ENCODE data around the gene TTN.
"Not testable (repeated sequence)": the region's sequence is repeated elsewhere in the genome, so short reads cannot be mapped to it uniquely, and the experiment has no call there.

TTN gene

GRCh38 chr2:178542161-178542560 lies 265.1 kb downstream of the TTN start:
- in situ Hi-C loops (cut with MboI; ENCODE audit: low sequenced_read_pairs), result no loop called here

- in situ Hi-C loops (cut with MboI; ENCODE audit: low sequenced_read_pairs), result no loop called here
Observed at GRCh38 chr2:178536037-178536436, 271.2 kb downstream of the TTN start.

- in situ Hi-C loops (cut with MboI; ENCODE audit: low sequenced_read_pairs), result no loop called here
Observed at GRCh38 chr2:178531168-178531567, 276.1 kb downstream of the TTN start.

- in situ Hi-C loops (cut with MboI; ENCODE audit: low sequenced_read_pairs), result no loop called here
Observed at GRCh38 chr2:178530625-178531142, 276.5 kb downstream of the TTN start.

- in situ Hi-C loops (cut with MboI; ENCODE audit: low sequenced_read_pairs), result no loop called here
Observed at GRCh38 chr2:178530131-178530530, 277.1 kb downstream of the TTN start.

GRCh38 chr2:178529194-178529593 lies 278.0 kb downstream of the TTN start:
- in situ Hi-C loops (cut with MboI; ENCODE audit: low sequenced_read_pairs), result no loop called here

GRCh38 chr2:178528647-178529046 lies 278.6 kb downstream of the TTN start:
- in situ Hi-C loops (cut with MboI; ENCODE audit: low sequenced_read_pairs), result no loop called here

- in situ Hi-C loops (cut with MboI; ENCODE audit: low sequenced_read_pairs), result no loop called here
Observed at GRCh38 chr2:178527592-178527991, 279.6 kb downstream of the TTN start.

- in situ Hi-C loops (cut with MboI; ENCODE audit: low sequenced_read_pairs), result no loop called here
Observed at GRCh38 chr2:178526256-178526655, 281.0 kb downstream of the TTN start.

GRCh38 chr2:178525460-178525859 lies 281.8 kb downstream of the TTN start:
- in situ Hi-C loops (cut with MboI; ENCODE audit: low sequenced_read_pairs), result not testable (repeated sequence)

GRCh38 chr2:178525010-178525409 lies 282.2 kb downstream of the TTN start:
- in situ Hi-C loops (cut with MboI; ENCODE audit: low sequenced_read_pairs), result not testable (repeated sequence)

GRCh38 chr2:178523596-178524134 lies 283.6 kb downstream of the TTN start:
- in situ Hi-C loops (cut with MboI; ENCODE audit: low sequenced_read_pairs), result no loop called here

- in situ Hi-C loops (cut with MboI; ENCODE audit: low sequenced_read_pairs), result no loop called here
Observed at GRCh38 chr2:178522950-178523595, 284.1 kb downstream of the TTN start.

GRCh38 chr2:178521304-178522150 lies 285.7 kb downstream of the TTN start:
- in situ Hi-C loops (cut with MboI; ENCODE audit: low sequenced_read_pairs), result no loop called here

GRCh38 chr2:178517496-178517895 lies 289.7 kb downstream of the TTN start:
- in situ Hi-C loops (cut with MboI; ENCODE audit: low sequenced_read_pairs), result no loop called here

GRCh38 chr2:178514664-178515063 lies 292.6 kb downstream of the TTN start:
- in situ Hi-C loops (cut with MboI; ENCODE audit: low sequenced_read_pairs), result no loop called here

GRCh38 chr2:178513876-178514275 lies 293.3 kb downstream of the TTN start:
- in situ Hi-C loops (cut with MboI; ENCODE audit: low sequenced_read_pairs), result no loop called here

- in situ Hi-C loops (cut with MboI; ENCODE audit: low sequenced_read_pairs), result no loop called here
Observed at GRCh38 chr2:178512484-178512883, 294.7 kb downstream of the TTN start.

GRCh38 chr2:178510384-178510783 lies 296.8 kb downstream of the TTN start:
- in situ Hi-C loops (cut with MboI; ENCODE audit: low sequenced_read_pairs), result no loop called here

GRCh38 chr2:178508646-178509045 lies 298.6 kb downstream of the TTN start:
- in situ Hi-C loops (cut with MboI; ENCODE audit: low sequenced_read_pairs), result no loop called here

GRCh38 chr2:178506949-178507348 lies 300.3 kb downstream of the TTN start:
- in situ Hi-C loops (cut with MboI; ENCODE audit: low sequenced_read_pairs), result no loop called here

GRCh38 chr2:178506524-178506923 lies 300.7 kb downstream of the TTN start:
- in situ Hi-C loops (cut with MboI; ENCODE audit: low sequenced_read_pairs), result no loop called here
